ELF-1 (cell line): ENCODE data around the gene ZNF212.

Experiments
- DNase-seq: peaks from one replicate; pipeline ENCODE4 v3.0.0-alpha.2; 2016; ENCODE audit warnings: low read depth, low spot score

The ZNF212 gene

DNA sequence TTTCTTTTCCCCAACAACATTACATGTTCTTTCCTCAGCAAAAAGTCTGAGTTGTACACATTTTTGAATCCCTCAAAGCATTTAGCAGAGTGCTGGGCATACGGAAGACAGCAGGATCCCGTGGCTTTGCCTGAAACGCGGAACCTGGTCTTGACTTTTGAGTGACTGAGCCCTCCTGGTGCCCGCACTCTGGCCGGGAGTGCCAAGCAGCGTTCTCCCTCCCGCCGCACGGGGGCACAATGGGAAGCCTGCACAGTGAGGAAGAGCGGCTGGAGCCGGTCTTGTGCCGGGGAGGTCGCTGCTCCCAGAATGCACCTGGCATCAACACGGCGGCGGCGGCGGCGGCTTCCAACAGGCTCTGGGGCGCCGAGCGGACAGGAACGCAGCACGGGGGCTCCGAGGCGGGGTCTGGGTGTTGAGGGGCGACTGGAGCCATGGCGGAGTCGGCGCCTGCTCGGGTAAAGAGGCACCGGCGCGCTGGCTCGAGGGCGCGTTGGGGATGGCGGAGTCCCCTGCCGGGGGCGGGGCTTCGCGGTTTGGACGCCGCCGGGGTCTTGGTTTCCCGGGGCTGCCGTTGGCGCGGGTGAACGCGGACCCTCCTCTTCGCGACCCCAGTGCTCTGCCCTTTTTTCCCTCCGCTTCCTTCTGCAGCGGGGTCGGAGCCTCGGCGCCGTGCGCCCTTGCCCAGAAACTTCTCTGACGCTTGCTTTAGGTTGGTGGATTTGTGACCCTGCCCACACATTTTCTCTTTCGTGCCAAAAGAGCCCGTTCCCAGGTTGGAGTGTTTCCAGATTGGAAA, at the start of gene ZNF212:
ZNF212 (plus strand) TSS at position 307 of the 799 bp plus-strand sequence; CDS start at position 435, 128 bp downstream.
- DNase-seq, result peak; percentile 96

DNA sequence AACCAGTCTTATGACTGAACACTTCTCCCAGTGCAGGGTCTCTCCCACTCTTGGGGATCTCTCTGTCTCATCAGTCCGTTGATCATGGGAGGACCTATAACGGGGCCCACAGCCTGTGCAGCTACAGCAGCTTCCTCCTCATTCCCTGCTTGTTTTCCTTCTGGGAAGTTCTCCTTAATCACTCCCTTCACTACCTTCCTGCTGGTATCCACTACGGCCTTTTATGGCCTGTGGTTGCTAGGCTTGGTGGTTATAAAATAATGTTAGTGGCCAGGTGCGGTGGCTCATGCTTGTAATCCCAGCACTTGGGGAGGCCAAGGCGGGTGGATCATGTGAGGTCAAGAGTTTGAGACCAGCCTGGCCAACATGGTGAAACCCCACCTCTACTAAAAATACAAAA, 47.6 kb upstream of the ZNF212 start:
- DNase-seq, result no peak

DNA sequence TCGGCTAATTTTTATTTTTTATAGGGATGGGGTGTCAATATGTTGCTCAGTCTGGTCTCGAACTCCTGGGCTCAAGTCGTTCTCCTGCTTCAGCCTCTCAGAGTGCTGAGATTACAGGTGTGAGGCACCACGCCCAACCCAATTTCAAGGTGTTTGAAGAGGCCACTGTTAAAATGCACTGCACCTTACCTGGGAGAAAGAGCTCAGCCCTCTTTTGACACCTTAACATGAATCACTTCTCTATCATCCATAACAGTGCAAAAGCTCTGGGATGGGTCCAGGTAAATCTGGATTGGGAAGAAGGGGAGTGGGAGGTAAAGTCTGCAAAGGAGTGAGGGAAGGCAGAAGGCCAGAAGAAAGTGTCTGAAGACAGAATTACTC, 44.7 kb upstream of the ZNF212 start:
- no peak for DNase-seq

DNA sequence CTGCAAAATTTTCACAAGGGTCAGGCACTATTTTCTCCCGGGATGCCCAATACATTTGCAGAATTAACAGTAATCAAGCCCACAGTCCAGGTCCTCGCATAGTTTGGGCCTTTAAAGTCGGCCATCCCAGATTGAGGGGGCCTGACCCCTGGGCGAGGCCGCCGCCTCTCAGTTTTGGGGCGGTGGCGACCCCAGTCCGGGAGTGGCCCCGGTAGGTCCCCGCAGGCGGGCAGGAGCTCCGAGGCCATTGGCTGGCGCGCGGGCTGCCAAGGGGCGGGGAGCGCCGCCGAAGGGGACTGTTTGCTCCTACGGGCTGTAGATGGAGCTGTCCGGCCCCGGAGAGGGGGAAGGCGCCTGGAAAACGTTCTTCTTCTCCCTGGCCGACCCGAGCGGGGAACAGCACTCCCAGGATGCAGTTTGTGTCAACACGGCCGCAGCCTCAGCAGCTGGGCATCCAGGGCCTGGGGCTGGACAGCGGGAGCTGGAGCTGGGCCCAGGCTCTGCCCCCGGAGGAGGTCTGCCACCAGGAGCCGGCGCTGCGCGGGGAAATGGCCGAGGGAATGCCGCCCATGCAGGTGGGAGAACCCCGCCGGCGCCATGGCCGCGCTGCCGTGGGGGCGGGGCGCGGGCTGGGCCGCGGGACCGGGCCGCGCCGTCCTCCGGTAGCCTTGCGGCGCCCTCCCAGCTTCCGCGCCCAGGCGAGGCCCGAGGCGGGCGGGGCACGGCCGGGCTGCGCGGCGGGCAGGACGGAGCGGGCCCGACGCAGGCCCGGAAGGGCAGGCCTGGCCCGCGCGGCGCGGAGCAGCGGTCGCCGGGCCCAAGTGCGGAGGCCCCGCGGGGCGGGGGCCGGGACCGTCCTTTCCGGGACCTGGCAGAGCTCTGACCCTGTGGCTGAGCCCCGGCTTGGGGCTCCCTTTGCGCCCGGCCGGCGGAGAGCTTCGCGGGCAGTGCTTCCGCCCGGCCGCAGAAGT, 44.0 kb upstream of the ZNF212 start, which contains the start of gene ZNF282:
ZNF282 (plus strand) TSS at position 367 of the 971 bp plus-strand sequence; CDS start at position 411, 44 bp downstream.
- DNase-seq, result peak; percentile 94

DNA sequence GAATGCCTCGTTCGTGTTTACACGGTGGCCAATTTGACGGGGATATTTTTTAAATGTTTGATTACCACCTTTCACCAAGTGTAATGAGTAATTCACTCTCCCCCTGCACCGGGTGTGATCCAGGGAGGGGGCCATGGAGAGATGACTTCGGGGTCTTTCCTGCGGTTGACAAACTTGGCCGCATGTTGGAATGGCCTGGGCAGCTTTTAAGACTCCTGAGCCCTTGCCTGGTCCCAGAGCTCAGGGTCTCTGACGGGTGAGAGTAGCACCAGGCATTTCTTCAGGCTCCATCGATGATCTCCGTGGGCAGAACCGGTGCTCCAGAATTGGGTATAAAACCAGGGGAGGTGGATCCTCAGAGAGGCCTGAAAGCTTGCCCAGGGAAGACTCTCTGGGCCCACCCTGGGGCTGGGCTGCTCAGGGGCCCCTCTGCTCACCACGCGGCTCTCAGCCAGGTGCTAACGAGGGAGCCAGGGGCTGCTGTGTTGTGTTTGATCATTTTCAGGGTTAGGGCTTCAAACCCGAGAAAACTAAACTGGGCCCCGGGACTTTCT, 43.2 kb upstream of the ZNF212 start:
- peak; percentile 50 for DNase-seq

DNA sequence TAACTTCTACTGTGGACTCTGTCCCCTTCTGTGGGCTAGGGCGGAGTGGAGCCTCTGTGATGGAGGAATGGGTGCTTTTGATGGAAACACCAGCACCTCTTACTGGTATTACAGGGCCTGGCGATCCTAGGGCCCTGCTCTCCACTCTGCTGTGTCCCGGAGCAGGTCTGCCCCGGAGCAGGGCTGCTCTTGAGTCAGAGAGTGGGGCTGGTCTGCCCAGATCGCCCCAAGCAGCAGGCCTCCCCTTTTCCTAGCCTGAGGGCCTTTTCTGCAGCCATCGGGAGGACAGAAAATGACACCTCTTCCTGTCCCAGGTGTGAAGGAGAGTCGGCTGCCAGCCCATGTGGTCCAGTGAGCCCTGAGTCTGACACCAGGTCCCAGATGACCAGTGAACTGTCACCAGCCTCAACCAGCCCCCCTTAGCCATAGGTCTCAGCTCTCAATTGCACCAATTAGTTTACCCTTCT, 42.7 kb upstream of the ZNF212 start:
- DNase-seq, result peak; percentile 52

DNA sequence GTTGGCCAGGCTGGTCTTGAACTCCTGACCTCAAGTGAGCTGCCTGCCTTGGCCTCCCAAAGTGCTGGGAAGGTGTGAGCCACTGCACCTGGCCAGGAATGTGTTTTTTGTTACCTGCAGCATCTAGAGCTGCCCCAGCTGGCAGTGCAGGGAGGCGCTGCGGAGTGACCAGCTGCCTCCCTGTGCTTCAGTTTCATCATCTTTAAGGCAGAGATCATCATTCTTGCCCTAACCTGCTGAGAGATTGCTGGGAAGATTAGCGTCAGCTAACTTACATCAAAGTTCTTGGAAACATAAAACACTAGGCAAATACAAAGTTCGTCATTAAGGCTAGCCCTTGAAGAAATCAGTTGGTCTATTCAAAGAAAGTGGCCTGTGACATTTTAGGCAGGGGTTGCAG, 41.8 kb upstream of the ZNF212 start:
- no peak for DNase-seq

DNA sequence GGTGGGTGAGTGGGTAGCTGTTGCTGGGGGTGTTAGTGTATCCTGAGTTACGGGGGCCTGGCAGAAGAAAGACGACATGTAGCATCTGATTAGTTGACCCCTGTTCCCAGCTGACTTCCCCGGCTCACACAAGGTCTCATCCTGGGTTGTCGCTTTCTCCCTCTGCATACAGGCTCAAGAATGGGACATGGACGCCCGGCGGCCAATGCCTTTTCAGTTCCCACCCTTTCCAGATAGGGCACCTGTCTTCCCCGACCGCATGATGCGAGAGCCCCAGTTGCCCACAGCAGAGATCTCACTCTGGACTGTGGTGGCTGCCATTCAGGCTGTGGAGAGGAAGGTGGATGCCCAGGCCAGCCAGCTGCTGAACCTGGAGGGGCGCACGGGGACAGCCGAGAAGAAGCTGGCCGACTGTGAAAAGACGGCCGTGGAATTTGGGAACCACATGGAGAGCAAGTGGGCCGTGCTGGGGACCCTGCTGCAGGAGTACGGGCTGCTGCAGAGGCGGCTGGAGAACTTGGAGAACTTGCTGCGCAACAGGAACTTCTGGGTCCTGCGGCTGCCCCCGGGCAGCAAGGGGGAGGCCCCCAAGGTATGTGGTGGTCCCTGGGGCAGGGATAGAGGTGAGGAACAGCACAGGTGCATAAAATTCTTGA, 41.2 kb upstream of the ZNF212 start:
- DNase-seq, result no peak

DNA sequence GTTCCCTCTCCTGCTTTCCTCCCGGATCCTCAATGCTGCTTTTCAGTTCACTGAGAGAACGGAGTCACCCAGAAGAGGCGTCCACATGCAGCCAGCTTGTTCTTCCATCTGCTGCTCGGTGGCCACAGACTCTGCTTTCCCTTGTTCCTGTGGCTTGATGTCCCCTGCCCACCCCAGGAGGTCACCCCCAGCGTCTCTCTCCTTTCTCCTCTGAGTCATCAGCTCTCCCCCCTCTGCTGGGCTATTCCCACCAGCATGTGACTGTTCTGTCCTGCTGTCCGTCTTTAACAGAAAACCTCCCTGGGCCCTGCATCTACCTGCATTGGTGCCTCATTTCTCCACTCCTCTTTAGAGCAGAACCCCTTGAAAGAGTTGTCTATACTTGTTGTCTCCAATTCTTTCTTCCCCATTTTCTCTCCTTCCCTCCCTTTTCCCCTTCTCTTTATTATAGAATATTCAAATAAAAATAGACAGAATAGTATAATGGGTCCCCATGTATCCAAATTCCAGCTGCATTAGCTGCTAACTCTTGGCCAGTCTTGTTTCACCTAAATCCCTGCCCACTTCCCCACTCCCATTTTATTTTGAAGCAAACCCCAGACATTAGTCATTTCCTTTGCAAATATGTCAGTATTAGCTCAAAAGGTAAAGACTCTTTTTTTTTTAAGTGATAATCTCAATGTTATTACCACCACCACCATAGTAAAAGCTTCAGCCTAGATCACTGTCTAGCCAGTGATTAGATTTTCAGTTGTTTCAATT, 40.0 kb upstream of the ZNF212 start:
- DNase-seq, result no peak

DNA sequence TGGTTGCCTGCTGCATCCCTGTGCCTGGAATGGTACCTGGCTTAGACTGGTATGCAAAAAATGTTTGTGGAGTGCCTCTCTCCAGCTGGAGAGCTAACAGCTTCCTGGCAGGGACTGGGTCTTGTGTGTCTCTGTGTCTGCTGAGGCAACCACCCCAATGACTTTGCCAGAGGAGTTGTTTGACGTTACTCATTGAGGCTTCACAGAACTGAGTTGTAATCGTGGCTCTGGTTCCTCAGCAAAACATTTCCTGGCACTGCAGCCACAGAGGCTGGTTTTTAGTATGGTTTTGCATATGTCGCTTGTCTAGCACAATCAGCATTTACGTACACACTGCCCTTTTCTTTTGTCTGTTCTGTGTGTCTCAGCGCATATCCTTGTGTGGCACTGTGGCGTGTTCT, 36.6 kb upstream of the ZNF212 start:
- DNase-seq, result peak; percentile 56

DNA sequence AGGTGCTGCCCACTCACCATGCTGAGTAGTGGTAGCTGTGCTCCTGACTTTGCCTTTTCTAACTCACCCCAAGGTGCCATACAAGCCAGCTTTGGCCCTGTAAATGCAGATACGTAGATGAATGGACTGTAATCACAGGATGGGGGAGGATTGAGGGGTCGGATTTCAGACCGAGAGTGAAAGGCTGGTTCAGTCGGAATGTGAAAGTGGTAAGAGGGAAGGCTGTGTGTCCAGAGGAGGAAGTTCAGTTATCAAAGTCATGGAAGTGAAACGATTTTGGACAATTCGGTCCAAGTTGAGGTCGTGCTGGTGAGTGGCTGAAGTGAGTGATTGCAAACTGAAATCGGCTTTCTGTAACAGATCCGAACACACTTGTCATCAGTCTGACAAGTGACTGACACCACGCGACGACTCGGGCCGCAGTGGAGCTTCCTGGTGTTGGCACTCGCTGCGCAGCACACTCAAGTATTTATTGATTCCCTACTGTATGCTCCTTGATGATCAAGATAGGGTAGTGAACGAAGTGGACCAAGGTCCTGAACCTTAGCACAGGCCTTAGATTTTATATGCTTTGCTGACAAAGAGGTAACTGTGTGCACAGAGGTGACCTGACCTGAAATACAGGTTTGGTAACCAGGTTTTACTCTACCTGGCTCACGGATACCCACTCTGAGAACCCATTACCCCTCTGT, 33.6 kb upstream of the ZNF212 start:
- peak; percentile 47 for DNase-seq

DNA sequence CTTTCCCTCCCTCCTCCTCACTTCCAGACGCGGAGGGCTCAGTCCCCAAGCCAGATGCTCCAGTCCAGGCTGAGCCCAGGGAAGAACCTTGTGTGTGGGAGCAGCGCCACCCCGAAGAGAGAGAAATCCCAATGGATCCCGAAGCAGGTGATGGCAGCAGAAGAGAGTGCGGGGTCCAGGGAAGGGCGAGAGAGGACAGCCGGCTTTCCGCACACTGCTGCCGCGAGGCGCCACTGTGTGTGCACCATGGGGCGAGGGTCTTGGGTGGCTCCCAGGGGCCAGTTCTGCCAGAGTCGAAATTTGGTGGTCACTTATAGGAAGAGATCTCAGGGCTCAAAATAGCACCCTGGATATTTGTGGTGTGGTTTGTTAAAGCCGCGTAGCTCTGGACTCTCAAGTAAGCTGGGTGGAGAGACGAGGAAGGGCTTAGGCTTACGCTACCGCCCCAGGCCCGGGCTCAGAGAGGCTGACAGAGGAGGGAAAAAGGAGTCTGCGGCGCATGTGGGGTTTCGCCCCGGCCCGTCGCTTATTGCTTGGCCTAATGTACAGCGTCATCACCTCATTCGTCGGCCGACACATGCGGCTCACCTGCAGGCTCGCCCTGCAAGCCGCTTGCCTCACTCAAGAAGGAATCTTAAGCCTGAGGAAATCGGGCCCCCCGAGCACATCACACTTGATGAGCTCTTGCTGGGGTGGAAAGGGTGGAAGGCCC, 32.0 kb upstream of the ZNF212 start:
- no peak for DNase-seq

DNA sequence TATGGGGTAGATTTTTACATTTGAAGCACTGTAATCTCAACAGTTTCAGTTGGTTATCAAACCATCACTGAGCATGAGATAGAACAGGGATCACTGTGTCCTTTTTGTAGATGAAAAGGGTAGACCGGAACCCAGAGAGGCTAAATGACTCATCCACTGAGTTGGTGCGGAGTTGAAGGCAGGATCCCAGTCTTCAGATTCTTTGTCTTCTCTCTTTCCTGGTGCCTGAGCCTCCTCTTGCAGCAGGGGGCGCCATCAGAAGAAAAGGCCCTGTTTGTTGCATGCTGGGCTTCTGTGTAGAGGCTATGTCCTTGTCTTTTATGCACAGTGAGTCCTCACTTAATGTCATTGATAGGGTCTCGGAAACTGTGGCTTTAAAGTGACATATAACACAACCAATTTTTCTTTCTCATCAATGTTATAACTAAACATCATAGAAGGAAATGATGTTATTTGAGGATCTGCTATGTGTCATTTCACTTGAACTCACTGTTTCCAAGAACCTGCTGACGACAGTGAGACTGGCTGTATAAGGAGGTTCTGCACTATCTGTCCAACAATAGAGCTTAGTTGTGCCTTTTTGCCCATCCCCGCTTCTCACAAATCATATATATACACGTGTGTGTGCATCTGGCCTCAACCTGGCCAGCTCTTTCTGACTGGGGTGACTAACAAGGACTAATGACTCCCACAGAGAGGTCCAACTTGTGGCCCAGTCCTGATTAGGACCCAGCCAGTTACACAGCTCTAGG, 29.8 kb upstream of the ZNF212 start:
- DNase-seq, result peak; percentile 90

DNA sequence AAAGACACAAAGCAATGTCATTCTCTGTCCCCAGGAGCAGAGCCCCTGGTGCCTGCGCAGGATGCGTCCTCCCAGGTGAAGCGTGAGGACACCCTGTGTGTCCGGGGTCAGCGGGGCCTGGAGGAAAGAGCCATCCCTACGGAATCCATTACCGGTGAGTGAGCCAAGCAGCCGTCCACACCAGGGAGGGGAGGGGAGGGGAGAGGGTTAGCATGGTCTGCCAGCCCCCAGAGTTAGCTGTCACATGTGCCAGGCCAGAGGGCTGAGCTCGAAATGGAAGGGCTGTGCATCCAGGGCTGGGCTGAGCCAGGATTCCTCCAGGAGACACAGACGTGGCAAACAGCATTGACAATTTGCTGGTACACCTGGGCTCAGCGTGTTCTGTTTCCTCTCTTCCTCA, 28.9 kb upstream of the ZNF212 start:
- no peak for DNase-seq

DNA sequence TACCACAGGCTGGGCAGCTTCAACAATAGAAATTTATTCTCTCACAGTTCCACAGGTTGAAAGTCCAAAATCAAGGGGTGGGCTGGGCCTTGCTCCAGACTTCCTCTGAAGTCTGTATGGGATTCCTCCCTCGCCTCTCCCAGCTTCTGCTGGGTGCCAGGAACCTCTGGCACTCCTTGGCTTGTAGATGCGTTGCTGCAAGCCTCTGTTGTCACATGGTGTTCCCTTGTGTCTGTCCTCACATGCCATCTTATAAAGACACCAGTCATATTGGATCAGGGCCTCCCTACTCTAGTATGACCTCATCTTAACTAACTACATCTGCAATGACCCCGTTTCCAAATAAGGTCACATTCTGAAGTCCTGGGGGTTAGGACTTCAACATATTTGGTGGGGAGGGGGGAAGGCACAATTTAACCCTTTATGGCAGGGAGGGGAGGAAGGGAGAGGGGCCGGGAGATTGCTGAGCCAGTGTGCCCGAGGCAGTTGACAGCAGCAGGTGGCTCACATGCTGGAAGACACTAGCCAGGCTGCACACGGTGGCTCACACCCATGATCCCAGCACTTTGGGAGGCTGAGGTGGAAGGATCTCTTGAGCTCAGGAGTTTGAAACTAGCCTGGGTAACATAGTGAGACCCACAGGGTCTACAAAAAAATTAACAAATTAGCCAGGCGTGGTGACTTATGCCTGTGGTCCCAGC, 25.3 kb upstream of the ZNF212 start:
- DNase-seq, result no peak

DNA sequence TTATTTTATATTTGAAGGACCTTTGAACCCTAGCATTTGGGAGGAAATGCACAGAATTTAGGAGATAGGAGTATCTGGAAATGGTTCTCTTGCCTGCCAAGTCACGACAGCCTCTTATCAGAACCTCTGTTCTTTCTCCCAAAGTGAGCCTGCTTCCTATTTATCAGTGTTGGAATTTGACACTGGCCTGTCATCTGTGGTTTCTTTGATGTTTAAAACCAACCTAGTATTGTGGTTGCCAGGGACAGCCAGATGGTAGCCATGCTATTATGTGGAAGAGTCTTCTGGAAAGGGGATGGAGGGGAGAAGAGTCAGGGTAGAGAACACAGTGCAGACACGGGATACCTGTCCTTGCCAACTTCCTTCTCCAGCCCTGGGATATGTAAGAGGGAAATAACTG, 23.0 kb upstream of the ZNF212 start:
- DNase-seq, result peak; percentile 29

DNA sequence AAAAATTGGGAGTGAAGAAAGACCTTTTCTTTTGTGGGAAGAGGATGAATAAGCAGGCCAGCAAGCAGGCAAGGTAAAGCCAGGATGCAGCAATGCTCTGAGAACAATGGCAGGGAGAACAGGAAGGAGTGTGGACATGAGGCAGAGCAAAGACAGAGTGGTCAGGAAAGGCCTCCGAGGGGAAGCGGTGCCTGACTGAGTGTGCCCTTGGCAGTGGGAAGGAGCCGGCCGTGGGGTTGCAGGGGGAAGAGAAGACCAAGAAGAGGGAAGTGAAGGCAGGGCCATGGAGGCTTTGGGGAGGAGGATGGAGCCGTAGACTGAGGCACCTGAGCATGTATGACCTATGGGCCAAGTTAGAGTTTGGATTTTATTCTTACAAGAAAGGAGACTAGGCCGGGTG, 21.9 kb upstream of the ZNF212 start:
- DNase-seq, result no peak
